Activated CD8-positive, alpha-beta memory T cell treated with anti-CD3 and anti-CD28 coated beads, Interleukin-2, amount 50 U/mL, for 24 hours (primary cell): Measurements from ENCODE around the gene CARMIL1.
"Not testable (repeated sequence)": the region's sequence is repeated elsewhere in the genome, so short reads cannot be mapped to it uniquely, and the experiment has no call there.

Experiments used
- DNase-seq: peaks from one replicate; pipeline ENCODE4 v3.0.0-alpha.2; 2020; ENCODE audit errors: extremely low read depth

CARMIL1 gene

GRCh38 chr6:25441663-25442270 lies 162.6 kb downstream of the CARMIL1 start:
- no peak for DNase-seq

GRCh38 chr6:25442898-25443297 lies 163.7 kb downstream of the CARMIL1 start:
- no peak for DNase-seq

GRCh38 chr6:25444521-25444920 lies 165.3 kb downstream of the CARMIL1 start:
- DNase-seq = not testable (repeated sequence)

- no peak for DNase-seq
These were observed 167.8 kb downstream of the CARMIL1 start for GRCh38 chr6:25446830-25447569.

GRCh38 chr6:25447570-25447929 lies 168.4 kb downstream of the CARMIL1 start:
- no peak for DNase-seq

- no peak for DNase-seq
These were observed 169.9 kb downstream of the CARMIL1 start for GRCh38 chr6:25448965-25449538.

GRCh38 chr6:25449774-25450173 lies 170.6 kb downstream of the CARMIL1 start:
- no peak for DNase-seq

GRCh38 chr6:25450469-25451198 lies 171.5 kb downstream of the CARMIL1 start:
- DNase-seq = no peak

GRCh38 chr6:25452031-25452430 lies 172.9 kb downstream of the CARMIL1 start:
- no peak for DNase-seq

GRCh38 chr6:25453288-25453687 lies 174.1 kb downstream of the CARMIL1 start:
- DNase-seq = no peak

- no peak for DNase-seq
These were observed 175.0 kb downstream of the CARMIL1 start for GRCh38 chr6:25454136-25454535.

GRCh38 chr6:25456249-25457040 lies 177.3 kb downstream of the CARMIL1 start:
- DNase-seq = no peak

- no peak for DNase-seq
These were observed 178.3 kb downstream of the CARMIL1 start for GRCh38 chr6:25457516-25457915.

GRCh38 chr6:25458485-25458884 lies 179.3 kb downstream of the CARMIL1 start:
- no peak for DNase-seq

- DNase-seq = no peak
These were observed 183.2 kb downstream of the CARMIL1 start for GRCh38 chr6:25462235-25462897.

GRCh38 chr6:25463441-25463840 lies 184.3 kb downstream of the CARMIL1 start:
- no peak for DNase-seq

- no peak for DNase-seq
These were observed 185.1 kb downstream of the CARMIL1 start for GRCh38 chr6:25464225-25464624.

GRCh38 chr6:25465941-25466340 lies 186.8 kb downstream of the CARMIL1 start:
- DNase-seq = no peak

GRCh38 chr6:25468881-25469280 lies 189.7 kb downstream of the CARMIL1 start:
- no peak for DNase-seq

- no peak for DNase-seq
These were observed 190.7 kb downstream of the CARMIL1 start for GRCh38 chr6:25469797-25470388.

- DNase-seq = no peak
These were observed 193.1 kb downstream of the CARMIL1 start for GRCh38 chr6:25472306-25472705.
